ENCODE results near the gene LHFPL6.

LHFPL6 gene

GRCh38 chr13:39521701-39522100 is 81.3 kb downstream of the LHFPL6 start:
- DNase-seq (ENCODE audit: low read depth in 2 of 3, low spot score in 2 of 3) = no peak

DNA sequence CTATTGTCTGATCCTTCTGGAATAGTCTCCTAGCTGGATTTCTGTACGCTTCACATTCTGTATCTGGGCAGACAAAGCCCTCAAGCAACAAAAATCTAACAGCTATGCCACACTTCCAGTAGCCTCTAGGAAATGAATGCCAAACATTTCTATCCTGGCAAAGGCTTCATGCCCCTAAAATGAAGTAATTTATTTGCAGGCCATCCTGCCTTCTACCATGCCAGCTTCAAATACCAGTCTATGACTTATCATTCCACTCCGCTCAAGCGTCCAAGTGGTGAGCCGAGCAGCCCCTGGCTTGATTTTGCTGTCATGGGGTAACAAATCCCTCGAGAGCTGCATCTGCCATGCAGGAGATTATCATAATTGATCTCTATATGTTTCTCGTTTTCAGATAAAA is 86.9 kb downstream of the LHFPL6 start:
- DNase-seq (ENCODE audit: low read depth in 2 of 3, low spot score in 2 of 3) = no peak

DNA sequence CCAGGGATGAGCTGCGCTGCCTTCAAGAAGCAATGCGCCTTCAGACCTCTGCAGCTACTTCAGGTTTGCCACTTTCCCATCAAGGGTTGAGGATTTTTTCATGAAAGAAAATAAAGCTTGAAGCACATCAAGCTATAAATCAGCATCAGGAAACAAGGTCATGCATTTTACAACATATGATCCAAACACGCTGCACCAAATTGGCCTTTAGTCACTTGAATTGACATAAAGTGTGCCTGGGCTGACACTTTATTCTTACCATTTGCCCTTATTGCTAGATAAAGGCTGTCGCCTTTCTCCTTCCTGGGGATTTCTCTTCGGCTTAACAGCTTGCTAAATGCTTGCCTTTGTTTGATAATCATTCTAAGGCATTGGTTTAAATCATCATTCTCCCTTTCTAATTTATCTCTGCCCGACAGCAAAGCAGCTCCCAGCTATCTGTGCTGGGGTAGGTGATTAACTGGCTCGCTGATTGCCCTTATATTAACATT is 87.7 kb downstream of the LHFPL6 start:
- no peak for DNase-seq (ENCODE audit: low read depth in 2 of 3, low spot score in 2 of 3)

DNA sequence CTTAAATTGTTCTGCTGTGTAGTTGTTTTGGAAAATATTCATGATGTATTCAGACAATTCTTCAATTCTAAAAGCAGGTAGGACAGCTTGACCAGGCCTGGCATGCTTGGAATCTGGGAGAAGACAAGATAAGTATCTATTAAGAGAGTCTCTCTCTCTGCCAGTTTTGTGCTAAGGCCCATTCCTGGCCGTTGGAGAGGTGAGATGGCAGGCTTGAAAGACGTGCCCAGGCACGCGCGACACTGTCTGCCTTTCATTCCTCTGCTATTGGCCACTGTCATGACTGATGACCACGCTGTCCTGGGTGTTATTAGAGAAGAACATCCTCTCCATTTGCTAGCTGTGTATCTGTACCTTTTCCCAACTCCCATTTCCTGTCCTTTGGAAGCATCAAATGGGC is 90.3 kb downstream of the LHFPL6 start:
- no peak for DNase-seq (ENCODE audit: low read depth in 2 of 3, low spot score in 2 of 3)

GRCh38 chr13:39510316-39510695 is 92.7 kb downstream of the LHFPL6 start:
- no peak for DNase-seq (ENCODE audit: low read depth in 2 of 3, low spot score in 2 of 3)

DNA sequence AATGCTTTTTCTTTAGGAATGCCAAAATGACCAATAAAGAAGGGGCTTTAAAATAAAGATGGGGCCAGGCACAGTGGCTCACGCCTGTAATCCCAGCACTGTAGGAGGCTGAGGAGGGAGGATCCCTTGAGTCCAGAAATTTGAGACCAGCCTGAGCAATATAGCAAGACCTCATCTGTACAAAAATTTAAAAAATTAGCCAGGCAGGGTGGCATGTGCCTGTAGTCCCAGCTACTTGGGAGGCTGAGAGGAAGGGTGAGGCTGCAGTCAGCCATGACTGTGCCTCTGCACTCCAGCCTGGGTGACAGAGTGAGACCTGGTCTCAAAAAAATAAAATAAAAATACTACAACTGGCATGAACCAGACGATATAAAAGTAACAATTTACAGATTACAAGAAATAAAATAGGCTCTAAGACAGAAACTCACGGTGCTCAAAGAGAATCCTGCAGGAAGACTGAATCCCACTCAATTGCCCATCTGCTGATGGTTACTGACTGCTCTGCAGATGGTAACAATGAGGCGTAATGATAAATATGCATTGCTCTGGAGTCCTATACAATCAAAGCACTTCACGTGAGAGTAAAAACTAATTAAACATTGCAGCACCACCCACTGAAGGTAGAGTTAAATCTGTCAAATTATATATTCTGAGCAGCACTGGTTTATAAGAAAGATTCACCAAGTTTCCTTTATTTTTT is 93.2 kb downstream of the LHFPL6 start:
- no peak for DNase-seq (ENCODE audit: low read depth in 2 of 3, low spot score in 2 of 3)

DNA sequence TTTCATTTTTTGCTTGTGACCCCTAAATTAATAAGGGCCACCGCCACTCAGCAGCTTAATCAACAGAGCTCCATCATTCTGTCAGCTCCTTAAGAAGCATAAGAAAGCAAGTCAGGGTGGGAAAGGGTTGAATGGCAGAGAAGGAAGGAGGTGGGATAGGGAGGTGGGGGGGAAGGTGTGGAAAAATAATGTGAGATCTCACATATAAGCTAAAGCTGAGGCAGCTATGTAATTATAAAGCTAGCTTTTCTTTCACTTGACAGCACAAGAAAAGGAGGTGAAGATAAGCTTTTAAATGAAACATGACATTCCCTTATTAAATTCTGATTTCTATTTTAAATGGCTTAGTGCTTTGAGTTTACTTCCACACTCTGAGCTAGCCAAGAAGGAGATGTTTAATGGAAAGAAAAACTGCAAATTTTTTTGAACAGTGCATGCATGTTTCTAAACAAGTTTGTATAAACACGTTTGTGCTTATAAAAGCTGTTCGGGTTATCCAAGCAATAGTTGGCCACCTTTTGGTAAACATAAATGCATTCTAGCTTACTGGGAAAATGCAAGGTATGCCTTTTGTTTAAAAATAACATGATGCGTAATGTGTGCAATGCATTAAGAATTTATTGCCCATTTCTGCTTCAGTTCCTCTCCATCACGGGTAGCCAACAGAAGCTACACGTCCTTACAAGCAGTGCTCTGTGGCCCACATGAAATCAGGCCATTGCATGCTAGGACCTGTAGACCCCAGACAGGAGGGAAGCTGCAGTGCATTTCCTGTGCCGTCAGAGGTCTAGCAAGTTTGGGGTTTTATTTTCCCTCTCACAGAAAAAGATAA is 96.2 kb downstream of the LHFPL6 start:
- no peak for DNase-seq (ENCODE audit: low read depth in 2 of 3, low spot score in 2 of 3)

DNA sequence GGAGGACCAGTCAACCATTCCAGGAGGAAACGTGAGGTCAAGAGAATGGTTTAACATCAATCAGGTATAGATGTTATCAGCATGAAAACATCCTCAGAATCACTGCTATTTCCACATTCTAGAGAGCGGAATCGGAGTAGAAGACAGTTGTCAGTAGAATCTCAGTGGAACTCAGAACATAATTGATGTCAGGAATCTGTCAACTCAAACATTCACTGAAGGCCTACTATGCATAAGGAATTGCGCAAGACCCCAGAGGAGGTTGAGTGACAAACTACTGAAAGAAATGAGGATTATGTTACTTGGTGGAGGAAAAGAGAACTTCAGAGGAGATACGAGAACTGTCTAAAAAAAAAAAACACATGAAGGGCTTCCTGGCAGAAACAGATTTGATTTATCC is 97.8 kb downstream of the LHFPL6 start:
- no peak for DNase-seq (ENCODE audit: low read depth in 2 of 3, low spot score in 2 of 3)

GRCh38 chr13:39503048-39503447 is 99.9 kb downstream of the LHFPL6 start:
- no peak for DNase-seq (ENCODE audit: low read depth in 2 of 3, low spot score in 2 of 3)

- no peak for DNase-seq (ENCODE audit: low read depth in 2 of 3, low spot score in 2 of 3)
Measured at GRCh38 chr13:39501702-39502324, 101.2 kb downstream of the LHFPL6 start.

DNA sequence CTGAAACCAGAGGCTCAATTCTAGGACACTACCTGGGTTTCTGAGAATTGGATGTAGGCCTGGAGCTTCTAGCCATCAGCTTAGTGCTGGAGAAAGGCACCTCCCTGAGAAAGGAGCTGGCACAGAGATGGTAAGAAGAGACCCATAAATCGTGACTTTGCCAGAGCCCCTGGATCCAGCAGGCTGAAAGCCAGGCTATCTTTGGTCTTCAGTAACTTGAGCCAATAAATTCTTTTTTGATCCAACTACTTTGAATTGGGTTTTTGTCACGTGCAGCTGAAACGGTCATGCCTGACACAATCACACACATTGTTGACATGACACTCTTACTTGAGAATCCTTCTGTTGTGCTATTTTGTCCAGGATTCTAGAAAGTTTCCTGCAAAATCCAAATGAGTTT is 103.4 kb downstream of the LHFPL6 start:
- DNase-seq (ENCODE audit: low read depth in 2 of 3, low spot score in 2 of 3) = no peak

GRCh38 chr13:39498471-39499114 is 104.4 kb downstream of the LHFPL6 start:
- no peak for DNase-seq (ENCODE audit: low read depth in 2 of 3, low spot score in 2 of 3)

GRCh38 chr13:39496506-39496905 is 106.5 kb downstream of the LHFPL6 start:
- no peak for DNase-seq (ENCODE audit: low read depth in 2 of 3, low spot score in 2 of 3)

DNA sequence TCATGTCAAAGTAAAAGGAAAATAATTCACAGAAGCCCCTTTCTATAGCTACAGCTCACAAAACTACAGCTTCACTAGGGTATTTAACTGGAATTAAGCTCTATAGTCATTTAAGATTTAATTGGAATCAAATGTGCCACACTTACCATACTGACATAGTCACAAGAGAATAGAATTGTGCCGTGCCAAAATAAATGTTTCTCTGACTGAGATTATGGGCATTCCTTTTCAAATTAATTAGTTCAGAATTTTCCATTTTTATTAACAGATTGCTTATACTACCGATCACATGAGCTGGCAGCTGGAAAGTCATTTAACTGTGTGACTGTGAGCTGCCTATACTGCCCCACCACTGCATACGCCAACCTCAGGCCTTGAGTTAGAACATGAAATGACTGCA is 108.4 kb downstream of the LHFPL6 start:
- no peak for DNase-seq (ENCODE audit: low read depth in 2 of 3, low spot score in 2 of 3)

- no peak for DNase-seq (ENCODE audit: low read depth in 2 of 3, low spot score in 2 of 3)
Measured at GRCh38 chr13:39494006-39494405, 109.0 kb downstream of the LHFPL6 start.

GRCh38 chr13:39490136-39490535 is 112.9 kb downstream of the LHFPL6 start:
- DNase-seq (ENCODE audit: low read depth in 2 of 3, low spot score in 2 of 3) = no peak

- DNase-seq (ENCODE audit: low read depth in 2 of 3, low spot score in 2 of 3) = no peak
Measured at GRCh38 chr13:39486758-39487157, 116.2 kb downstream of the LHFPL6 start.

GRCh38 chr13:39485314-39485700 is 117.7 kb downstream of the LHFPL6 start:
- no peak for DNase-seq (ENCODE audit: low read depth in 2 of 3, low spot score in 2 of 3)

DNA sequence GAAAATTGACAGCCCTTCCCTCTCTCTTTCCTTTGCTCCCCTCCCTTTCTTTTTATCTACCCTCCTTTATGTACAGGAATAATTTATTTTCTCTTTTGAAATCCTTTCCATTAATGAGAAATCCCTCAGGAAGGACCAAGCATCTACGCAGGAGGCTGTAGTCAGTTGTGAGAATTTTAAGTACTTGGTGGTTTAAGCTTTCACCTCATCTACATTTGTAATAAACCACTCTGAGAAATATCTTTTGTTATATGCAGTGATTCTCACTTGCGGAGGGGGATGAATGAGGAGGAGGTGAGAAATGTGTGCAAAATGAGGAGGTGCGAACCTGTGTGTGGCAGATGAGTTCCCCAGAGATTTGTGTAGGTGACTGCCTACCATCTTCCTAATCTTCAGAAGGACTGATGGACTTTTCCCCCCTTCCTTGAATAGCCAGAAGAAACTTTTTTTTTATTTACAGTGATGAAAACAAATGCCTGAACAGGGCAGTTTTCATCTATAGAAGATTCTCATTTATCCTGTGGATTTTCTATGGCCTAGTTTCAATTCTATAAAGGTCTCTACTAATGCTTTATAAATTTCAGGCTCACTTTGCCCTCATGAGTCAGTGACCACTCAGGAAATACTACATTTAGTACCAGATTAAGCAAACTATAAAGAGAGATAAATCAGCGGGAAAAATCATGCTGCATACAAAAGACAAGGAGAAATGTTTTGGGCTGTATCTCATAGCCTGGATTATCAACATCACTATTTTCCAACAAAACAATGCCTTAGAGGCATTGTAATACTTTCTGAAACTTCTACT is 118.3 kb downstream of the LHFPL6 start:
- DNase-seq (ENCODE audit: low read depth in 2 of 3, low spot score in 2 of 3) = no peak

DNA sequence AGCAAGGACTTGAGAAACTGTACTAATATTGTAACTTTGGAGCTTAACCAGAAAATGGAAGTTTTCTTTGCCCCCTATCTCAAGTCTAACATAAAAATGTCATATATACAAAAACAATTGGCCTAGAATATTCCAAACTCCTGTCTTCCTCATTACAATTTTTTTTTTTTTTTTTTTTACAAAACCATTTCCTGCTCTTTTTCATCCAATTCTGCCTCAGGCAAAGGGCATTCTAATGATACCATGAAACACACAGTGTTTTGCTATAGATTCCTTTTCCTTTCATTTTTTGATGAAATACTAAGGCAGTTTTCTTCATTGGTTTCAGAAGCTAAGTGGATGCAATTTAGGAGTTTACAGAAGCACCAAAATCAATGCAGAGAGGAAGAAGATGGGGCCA is 119.7 kb downstream of the LHFPL6 start:
- DNase-seq (ENCODE audit: low read depth in 2 of 3, low spot score in 2 of 3) = no peak

GRCh38 chr13:39481491-39481890 is 121.5 kb downstream of the LHFPL6 start:
- no peak for DNase-seq (ENCODE audit: low read depth in 2 of 3, low spot score in 2 of 3)
